OCI-LY3 (cell line): ENCODE data around the gene DISP3.

Experiments
- H2AFZ ChIP-seq: fragments of 200-600, 300-600 bp; shearing (Covaris generic); 2 replicates; pipeline ENCODE4 v1.6.0; 2014; ENCODE audit warnings: antibody characterized with exemption, low read depth, low read length
- H3K27ac ChIP-seq: fragments of 200-600, 300-600 bp; sonication (generic); 2 replicates; pipeline ENCODE4 v1.5.1; 2014; ENCODE audit warnings: mild to moderate bottlenecking, low read length, moderate library complexity, mixed read lengths
- H3K27me3 ChIP-seq: fragments of 200-600, 300-600 bp; sonication (generic); 2 replicates; pipeline ENCODE4 v1.6.1; 2014; ENCODE audit warnings: low read depth, low read length, mixed read lengths
- H3K36me3 ChIP-seq: fragments of 200-600, 300-600 bp; sonication (generic); replicated peaks from 2 replicates; pipeline ENCODE3; 2014; ENCODE audit warnings: low read depth, low read length, mixed read lengths
- H3K4me1 ChIP-seq: fragments of 300-600, 200-600 bp; sonication (generic); 2 replicates; pipeline ENCODE4 v1.6.1; 2014; ENCODE audit warnings: low read length, mixed read lengths
- H3K4me2 ChIP-seq: fragments of 200-600, 300-600 bp; sonication (generic); 2 replicates; pipeline ENCODE4 v1.6.1; 2014; ENCODE audit warnings: low read length, mixed read lengths
- H3K4me3 ChIP-seq: fragments of 300-600, 200-600 bp; sonication (generic); 2 replicates; pipeline ENCODE4 v1.5.1; 2014; ENCODE audit warnings: antibody characterized with exemption, mild to moderate bottlenecking, low read length, moderate library complexity
- H3K79me2 ChIP-seq: fragments of 300-600, 200-600 bp; shearing (Covaris generic); 2 replicates; pipeline ENCODE4 v1.6.1; 2014; ENCODE audit warnings: mild to moderate bottlenecking, low read length, mixed read lengths
- H3K9ac ChIP-seq: fragments of 300-600, 200-600 bp; shearing (Covaris generic); 2 replicates; pipeline ENCODE4 v1.6.0; 2014; ENCODE audit warnings: mild to moderate bottlenecking, low read length, moderate library complexity
- H3K9me3 ChIP-seq: fragments of 200-600, 300-600 bp; shearing (Covaris generic); 2 replicates; pipeline ENCODE4 v1.6.1; 2014; ENCODE audit warnings: low read length, mixed read lengths; ENCODE audit not compliant: insufficient read depth
- H4K20me1 ChIP-seq: fragments of 200-600, 300-600 bp; sonication (generic); 2 replicates; pipeline ENCODE4 v1.6.1; 2016; ENCODE audit warnings: low read length, mixed read lengths; ENCODE audit not compliant: insufficient read depth
- CTCF ChIP-seq: fragments of 200-600, 300-600 bp; sonication (generic); IDR thresholded peaks from 2 replicates; pipeline ENCODE4 v1.5.1; 2014; ENCODE audit warnings: antibody characterized with exemption, low read length, low read depth
- EZH2phosphoT487 ChIP-seq: fragments of 200-600 bp; shearing (Covaris generic); IDR thresholded peaks from 2 replicates; pipeline ENCODE4 v1.6.1; 2018; ENCODE audit warnings: antibody characterized with exemption, mixed run types, low read depth

Gene DISP3

GRCh38 chr1:11474826-11475225 lies 4.1 kb upstream of the DISP3 start:
- peaks cover 19% of the 10 kb centered on the region for H3K27me3 ChIP-seq
- no peak overlapping the region for H3K4me3 ChIP-seq
- no peaks in the 10 kb centered on the region for H3K4me1 ChIP-seq
- no peaks in the 10 kb centered on the region for H3K9me3 ChIP-seq
- H3K27ac ChIP-seq, result no peak overlapping the region
- no peaks in the 10 kb centered on the region for H3K36me3 ChIP-seq
- no peak overlapping the region for H2AFZ ChIP-seq
- TF ChIP-seq CTCF (no peak), EZH2phosphoT487 (no peak)
- no peaks in the 10 kb centered on the region for H4K20me1 ChIP-seq
- no peaks in the 10 kb centered on the region for H3K79me2 ChIP-seq
- no peak overlapping the region for H3K9ac ChIP-seq
- no peak overlapping the region for H3K4me2 ChIP-seq

- no peak for TF ChIP-seq CTCF
- no peak for TF ChIP-seq EZH2phosphoT487
- Histone ChIP-seq H3K9me3 (no peaks in the 10 kb centered on the region), H3K4me1 (no peaks in the 10 kb centered on the region), H2AFZ (no peak overlapping the region), H3K79me2 (no peaks in the 10 kb centered on the region), H3K4me3 (no peak overlapping the region), H3K36me3 (no peaks in the 10 kb centered on the region), H4K20me1 (no peaks in the 10 kb centered on the region), H3K27me3 (peaks cover 19% of the 10 kb centered on the region), H3K4me2 (no peak overlapping the region), H3K9ac (no peak overlapping the region), H3K27ac (no peak overlapping the region)
Measured at GRCh38 chr1:11475748-11476147, 3.2 kb upstream of the DISP3 start.

GRCh38 chr1:11479375-11479979 lies 522 bp downstream of the DISP3 start:
- Histone ChIP-seq H3K4me3 (peak overlapping the region; percentile 94), H3K27me3 (peaks cover 19% of the 10 kb centered on the region), H3K9ac (peak overlapping the region; percentile 76), H3K4me2 (peak overlapping the region; percentile 89), H3K27ac (peak overlapping the region; percentile 28; the same call in 1 of the 2 replicates), H3K4me1 (no peaks in the 10 kb centered on the region), H3K79me2 (no peaks in the 10 kb centered on the region), H2AFZ (peak overlapping the region; percentile 83; the same call in 1 of the 2 replicates), H3K9me3 (no peaks in the 10 kb centered on the region), H4K20me1 (no peaks in the 10 kb centered on the region), H3K36me3 (no peaks in the 10 kb centered on the region)
- TF ChIP-seq EZH2phosphoT487, result no peak

GRCh38 chr1:11481019-11481418 lies 2.1 kb downstream of the DISP3 start:
- H3K27me3 ChIP-seq, result peaks cover 15% of the 10 kb centered on the region
- no peak for TF ChIP-seq CTCF
- no peak for TF ChIP-seq EZH2phosphoT487
- no peaks in the 10 kb centered on the region for H3K4me1 ChIP-seq
- no peaks in the 10 kb centered on the region for H3K79me2 ChIP-seq
- H3K4me2 ChIP-seq, result no peak overlapping the region
- no peak overlapping the region for H3K27ac ChIP-seq
- H2AFZ ChIP-seq, result no peak overlapping the region
- no peaks in the 10 kb centered on the region for H4K20me1 ChIP-seq
- H3K4me3 ChIP-seq, result no peak overlapping the region
- H3K9ac ChIP-seq, result no peak overlapping the region
- H3K36me3 ChIP-seq, result no peaks in the 10 kb centered on the region
- H3K9me3 ChIP-seq, result no peaks in the 10 kb centered on the region

GRCh38 chr1:11482198-11482597 lies 3.2 kb downstream of the DISP3 start:
- H3K36me3 ChIP-seq, result no peaks in the 10 kb centered on the region
- no peaks in the 10 kb centered on the region for H4K20me1 ChIP-seq
- H3K9me3 ChIP-seq, result no peaks in the 10 kb centered on the region
- H3K9ac ChIP-seq, result no peak overlapping the region
- no peaks in the 10 kb centered on the region for H3K4me1 ChIP-seq
- H3K79me2 ChIP-seq, result no peaks in the 10 kb centered on the region
- no peak overlapping the region for H3K4me2 ChIP-seq
- no peak overlapping the region for H3K27ac ChIP-seq
- H3K4me3 ChIP-seq, result no peak overlapping the region
- peaks cover 4% of the 10 kb centered on the region; the same call in 1 of the 2 replicates for H3K27me3 ChIP-seq
- no peak overlapping the region for H2AFZ ChIP-seq
- TF ChIP-seq EZH2phosphoT487 (no peak), CTCF (no peak)
